Liver (tissue), 9 donors: ENCODE results near the gene KIAA0753. TPM values are rescaled to one million over a fixed set of nuclear protein-coding genes. Genes with fewer than 3 reads are reported as not detected.

Experiments
- DNase-seq: peaks from one replicate; pipeline ENCODE4 v3.0.0-alpha.2; 2017; ENCODE audit warnings: low spot score
- H3K27ac ChIP-seq, 2 donors: one replicate each; pipeline ENCODE4 v1.7.0; 2013; ENCODE audit warnings: inconsistent platforms in 2 of 2, low read length in 2 of 2, control low read depth in 1 of 2, low read depth in 1 of 2, mild to moderate bottlenecking in 1 of 2
- H3K27me3 ChIP-seq, 4 donors: one replicate each; pipeline versions ENCODE4 v1.6.1 to v1.7.0; 2013; ENCODE audit warnings: low read length in 3 of 4, inconsistent platforms in 1 of 4, mild to moderate bottlenecking in 1 of 4, moderate library complexity in 1 of 4; ENCODE audit not compliant: control insufficient read depth in 4 of 4, insufficient read depth in 4 of 4
- H3K36me3 ChIP-seq, 4 donors: one replicate each; pipeline versions ENCODE4 v1.6.1 to v1.7.0; 2013; ENCODE audit warnings: low read length in 3 of 4, mild to moderate bottlenecking in 3 of 4, low read depth in 1 of 4, moderate library complexity in 1 of 4; ENCODE audit not compliant: control insufficient read depth in 4 of 4, insufficient read depth in 3 of 4
- H3K4me1 ChIP-seq, 4 donors: one replicate each; pipeline versions ENCODE4 v1.6.1 to v1.7.0; 2013; ENCODE audit warnings: low read length in 3 of 4, mild to moderate bottlenecking in 3 of 4, moderate library complexity in 1 of 4; ENCODE audit not compliant: control insufficient read depth in 4 of 4, insufficient read depth in 4 of 4
- H3K4me3 ChIP-seq, 3 donors: one replicate each; pipeline versions ENCODE4 v1.6.1 to v1.7.0; 2013; ENCODE audit warnings: low read length in 3 of 3, control low read depth in 1 of 3, low read depth in 1 of 3, mild to moderate bottlenecking in 1 of 3
- H3K9ac ChIP-seq, 2 donors: one replicate each; pipeline ENCODE4 v1.7.0; 2013; ENCODE audit warnings: low read length in 2 of 2, mild to moderate bottlenecking in 2 of 2, moderate library complexity in 2 of 2, control low read depth in 1 of 2, low read depth in 1 of 2
- H3K9me3 ChIP-seq, 4 donors: one replicate each; pipeline versions ENCODE4 v1.6.1 to v1.7.0; 2013; ENCODE audit warnings: low read length in 3 of 4; ENCODE audit not compliant: control insufficient read depth in 4 of 4
- EGR1 ChIP-seq, 2 donors: IDR thresholded peaks; 2 replicates each; pipeline ENCODE4 v1.6.1; 2016 to 2018; ENCODE audit warnings: antibody characterized with exemption in 2 of 2, low read depth in 2 of 2
- FOXA1 ChIP-seq: IDR thresholded peaks from 2 replicates; pipeline ENCODE4 v1.6.1; 2016; ENCODE audit warnings: antibody characterized with exemption
- FOXA2 ChIP-seq: IDR thresholded peaks from 2 replicates; pipeline ENCODE4 v1.6.1; 2016; ENCODE audit warnings: antibody characterized with exemption
- GABPA ChIP-seq, 2 donors: IDR thresholded peaks in 1 of 2; conservative IDR thresholded peaks in 1 of 2; 2 replicates each; pipeline ENCODE4 v1.6.1; 2016; ENCODE audit warnings: antibody characterized with exemption in 2 of 2, mild to moderate bottlenecking in 1 of 2, moderate library complexity in 1 of 2
- HNF4A ChIP-seq, 2 donors: conservative IDR thresholded peaks; 2 replicates each; pipeline ENCODE4 v1.6.1; 2016; ENCODE audit warnings: antibody characterized with exemption in 2 of 2, mild to moderate bottlenecking in 2 of 2
- HNF4G ChIP-seq: IDR thresholded peaks from 2 replicates; pipeline ENCODE4 v1.6.1; 2016; ENCODE audit warnings: antibody characterized with exemption
- JUND ChIP-seq, 2 donors: IDR thresholded peaks; 2 replicates each; pipeline ENCODE4 v1.6.1; 2016; ENCODE audit warnings: antibody characterized with exemption in 2 of 2
- NR2F2 ChIP-seq: IDR thresholded peaks from 2 replicates; pipeline ENCODE4 v1.6.1; 2016; ENCODE audit warnings: antibody characterized with exemption
- RAD21 ChIP-seq, 2 donors: IDR thresholded peaks; 2 replicates each; pipeline ENCODE4 v1.6.1; 2016; ENCODE audit warnings: antibody characterized with exemption in 2 of 2, mild to moderate bottlenecking in 2 of 2
- RXRA ChIP-seq, 2 donors: IDR thresholded peaks; 2 replicates each; pipeline ENCODE4 v1.6.1; 2017 to 2018; ENCODE audit warnings: antibody characterized with exemption in 2 of 2, mild to moderate bottlenecking in 1 of 2
- SP1 ChIP-seq: IDR thresholded peaks from 2 replicates; pipeline ENCODE4 v1.6.1; 2018; ENCODE audit warnings: antibody characterized with exemption, mild to moderate bottlenecking
- TAF1 ChIP-seq: conservative IDR thresholded peaks from 2 replicates; pipeline ENCODE4 v1.6.1; 2016; ENCODE audit warnings: antibody characterized with exemption, mild to moderate bottlenecking
- YY1 ChIP-seq: IDR thresholded peaks from 2 replicates; pipeline ENCODE4 v1.6.1; 2016; ENCODE audit warnings: antibody characterized with exemption, mild to moderate bottlenecking
- WGBS: extraction: QIAGEN DNeasy Blood & Tissue Kit; methylation state at CpG from one replicate; pipeline ENCODE4 v1.1.7; 2013; 5-methylcytosine and 5-hydroxymethylcytosine counted together
- polyA plus RNA-seq, 2 donors: library from polyadenylated mRNA; stranded (reverse) in 1 of 2; unstranded in 1 of 2; fragments of 200-250 nt in 1 of 2; fragments of >200 nt in 1 of 2; fragmentation: Nextera tagmentation in 1 of 2; extraction: Ambion mirVana in 1 of 2; gene quantifications; one replicate each; pipeline versions ENCODE4 v1.2.1 to v1.2.3, GENCODE V29; 2013 to 2015
- total RNA-seq, 2 donors: library from RNA; depleted of rRNA; stranded (reverse); fragments of >200 nt; gene quantifications; one replicate each; pipeline ENCODE4 v1.2.3, GENCODE V29; 2014
- TF ChIP-seq, protein P1 (sequence below): IDR thresholded peaks from 2 replicates; pipeline ENCODE4 v1.6.1; 2016; ENCODE audit warnings: antibody characterized with exemption
- TF ChIP-seq, protein P2 (sequence below): fragments of 150-350 bp; IDR thresholded peaks from 2 replicates; pipeline ENCODE4 v1.5.1; 2017; ENCODE audit warnings: improper control_type of control experiment, low read depth, low read length; ENCODE audit not compliant: missing input control
- TF ChIP-seq, protein P3 (sequence below): IDR thresholded peaks from 2 replicates; pipeline ENCODE4 v1.6.1; 2016; ENCODE audit warnings: antibody characterized with exemption
- TF ChIP-seq, protein P4 (sequence below): IDR thresholded peaks from 2 replicates; pipeline ENCODE4 v1.6.1; 2016; ENCODE audit warnings: antibody characterized with exemption
- TF ChIP-seq, protein P5 (sequence below): IDR thresholded peaks from 2 replicates; pipeline ENCODE4 v1.6.1; 2016; ENCODE audit warnings: antibody characterized with exemption, mild to moderate bottlenecking
- donor health status: healthy.
- donor health status: healthy.
- donor health status: healthy.
- donor health status: healthy.
- donor health status: healthy.

KIAA0753 gene
- total RNA-seq (1 to 10 TPM; 3.8 to 5.9 TPM), polyA plus RNA-seq (1 to 10 TPM; 2.0 to 2.1 TPM)

DNA sequence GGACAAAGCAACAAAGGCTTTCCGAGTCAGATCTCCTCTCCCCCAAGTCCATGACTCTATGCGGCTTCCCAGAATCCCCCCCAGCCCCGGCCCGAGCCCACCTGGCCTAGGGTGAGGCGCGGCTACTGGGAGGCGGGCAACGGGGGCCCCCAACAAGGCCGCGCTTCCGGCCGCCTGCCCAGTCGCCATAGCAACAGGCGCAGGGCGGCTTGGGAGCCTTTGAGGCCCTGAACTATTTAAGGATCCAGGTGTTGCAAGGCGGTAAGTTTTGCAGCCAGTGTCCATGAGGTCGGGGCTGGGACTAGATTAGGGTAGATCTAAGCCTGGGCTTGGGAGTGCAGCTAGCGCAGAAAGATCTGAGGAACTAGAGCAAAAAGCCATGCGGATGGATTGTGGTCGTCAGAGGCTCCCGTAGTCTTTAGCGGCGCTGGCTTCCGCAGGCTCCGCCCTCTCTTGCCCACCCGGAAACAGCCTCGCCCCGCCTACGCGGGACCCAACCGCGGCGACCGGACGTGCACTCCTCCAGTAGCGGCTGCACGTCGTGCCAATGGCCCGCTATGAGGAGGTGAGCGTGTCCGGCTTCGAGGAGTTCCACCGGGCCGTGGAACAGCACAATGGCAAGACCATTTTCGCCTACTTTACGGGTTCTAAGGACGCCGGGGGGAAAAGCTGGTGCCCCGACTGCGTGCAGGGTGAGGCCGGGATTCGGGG, at the start of gene KIAA0753, which contains the start of gene TXNDC17:
Gene KIAA0753 (minus strand): TSS at position 176 of the 711 bp plus-strand sequence. CDS start 5,608 bp downstream, outside the sequence.
Gene TXNDC17 (plus strand): TSS at position 525 of the 711 bp plus-strand sequence. CDS start 23 bp downstream, at position 548.
- Histone ChIP-seq H3K9me3 (no peaks in the 10 kb centered on the region), H3K36me3 (peaks cover under 1 to 15% (median 7%) of the 10 kb centered on the region in 4 donors), H3K27ac (peak within 1 kb of the TSS; percentile 69 to 82), H3K4me1 (peaks cover 3 to 34% (median 26%) of the 10 kb centered on the region in 4 donors), H3K9ac (peak within 1 kb of the TSS; percentile 68 to 80), H3K4me3 (peak within 1 kb of the TSS; percentile 88 to 94 (median 90)), H3K27me3 (no peaks in the 10 kb centered on the region)
- TF ChIP-seq, protein P1, sequence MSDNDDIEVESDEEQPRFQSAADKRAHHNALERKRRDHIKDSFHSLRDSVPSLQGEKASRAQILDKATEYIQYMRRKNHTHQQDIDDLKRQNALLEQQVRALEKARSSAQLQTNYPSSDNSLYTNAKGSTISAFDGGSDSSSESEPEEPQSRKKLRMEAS = peak; percentile 79
- TF ChIP-seq RXRA (IDR thresholded peaks at IDR 0.05) = peak; percentile 25 to 51
- peak; percentile 96 for TF ChIP-seq TAF1
- TF ChIP-seq, protein P2, sequence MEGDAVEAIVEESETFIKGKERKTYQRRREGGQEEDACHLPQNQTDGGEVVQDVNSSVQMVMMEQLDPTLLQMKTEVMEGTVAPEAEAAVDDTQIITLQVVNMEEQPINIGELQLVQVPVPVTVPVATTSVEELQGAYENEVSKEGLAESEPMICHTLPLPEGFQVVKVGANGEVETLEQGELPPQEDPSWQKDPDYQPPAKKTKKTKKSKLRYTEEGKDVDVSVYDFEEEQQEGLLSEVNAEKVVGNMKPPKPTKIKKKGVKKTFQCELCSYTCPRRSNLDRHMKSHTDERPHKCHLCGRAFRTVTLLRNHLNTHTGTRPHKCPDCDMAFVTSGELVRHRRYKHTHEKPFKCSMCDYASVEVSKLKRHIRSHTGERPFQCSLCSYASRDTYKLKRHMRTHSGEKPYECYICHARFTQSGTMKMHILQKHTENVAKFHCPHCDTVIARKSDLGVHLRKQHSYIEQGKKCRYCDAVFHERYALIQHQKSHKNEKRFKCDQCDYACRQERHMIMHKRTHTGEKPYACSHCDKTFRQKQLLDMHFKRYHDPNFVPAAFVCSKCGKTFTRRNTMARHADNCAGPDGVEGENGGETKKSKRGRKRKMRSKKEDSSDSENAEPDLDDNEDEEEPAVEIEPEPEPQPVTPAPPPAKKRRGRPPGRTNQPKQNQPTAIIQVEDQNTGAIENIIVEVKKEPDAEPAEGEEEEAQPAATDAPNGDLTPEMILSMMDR = no peak
- peak; percentile 53 for TF ChIP-seq SP1
- TF ChIP-seq, protein P3, sequence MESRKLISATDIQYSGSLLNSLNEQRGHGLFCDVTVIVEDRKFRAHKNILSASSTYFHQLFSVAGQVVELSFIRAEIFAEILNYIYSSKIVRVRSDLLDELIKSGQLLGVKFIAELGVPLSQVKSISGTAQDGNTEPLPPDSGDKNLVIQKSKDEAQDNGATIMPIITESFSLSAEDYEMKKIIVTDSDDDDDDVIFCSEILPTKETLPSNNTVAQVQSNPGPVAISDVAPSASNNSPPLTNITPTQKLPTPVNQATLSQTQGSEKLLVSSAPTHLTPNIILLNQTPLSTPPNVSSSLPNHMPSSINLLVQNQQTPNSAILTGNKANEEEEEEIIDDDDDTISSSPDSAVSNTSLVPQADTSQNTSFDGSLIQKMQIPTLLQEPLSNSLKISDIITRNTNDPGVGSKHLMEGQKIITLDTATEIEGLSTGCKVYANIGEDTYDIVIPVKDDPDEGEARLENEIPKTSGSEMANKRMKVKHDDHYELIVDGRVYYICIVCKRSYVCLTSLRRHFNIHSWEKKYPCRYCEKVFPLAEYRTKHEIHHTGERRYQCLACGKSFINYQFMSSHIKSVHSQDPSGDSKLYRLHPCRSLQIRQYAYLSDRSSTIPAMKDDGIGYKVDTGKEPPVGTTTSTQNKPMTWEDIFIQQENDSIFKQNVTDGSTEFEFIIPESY = peak; percentile 94
- TF ChIP-seq, protein P4, sequence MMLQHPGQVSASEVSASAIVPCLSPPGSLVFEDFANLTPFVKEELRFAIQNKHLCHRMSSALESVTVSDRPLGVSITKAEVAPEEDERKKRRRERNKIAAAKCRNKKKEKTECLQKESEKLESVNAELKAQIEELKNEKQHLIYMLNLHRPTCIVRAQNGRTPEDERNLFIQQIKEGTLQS = no peak
- TF ChIP-seq FOXA2 = no peak
- TF ChIP-seq EGR1 (IDR thresholded peaks at IDR 0.05; ENCODE audit: low read depth in 2 of 2) = peak in 1 of 2 donors; percentile 65
- peak in 1 of 2 donors; percentile 23 for TF ChIP-seq HNF4A (conservative IDR thresholded peaks at IDR 0.05)
- TF ChIP-seq NR2F2 = peak; percentile 24
- peak; percentile 56 to 91 for TF ChIP-seq GABPA (IDR thresholded peaks at IDR 0.05 in 1 of 2, conservative IDR thresholded peaks at IDR 0.05 in 1 of 2)
- TF ChIP-seq YY1 = peak; percentile 89
- no peak for TF ChIP-seq FOXA1
- TF ChIP-seq JUND (IDR thresholded peaks at IDR 0.05) = no peak
- TF ChIP-seq RAD21 (IDR thresholded peaks at IDR 0.05) = no peak
- no peak for TF ChIP-seq HNF4G
- TF ChIP-seq, protein P5, sequence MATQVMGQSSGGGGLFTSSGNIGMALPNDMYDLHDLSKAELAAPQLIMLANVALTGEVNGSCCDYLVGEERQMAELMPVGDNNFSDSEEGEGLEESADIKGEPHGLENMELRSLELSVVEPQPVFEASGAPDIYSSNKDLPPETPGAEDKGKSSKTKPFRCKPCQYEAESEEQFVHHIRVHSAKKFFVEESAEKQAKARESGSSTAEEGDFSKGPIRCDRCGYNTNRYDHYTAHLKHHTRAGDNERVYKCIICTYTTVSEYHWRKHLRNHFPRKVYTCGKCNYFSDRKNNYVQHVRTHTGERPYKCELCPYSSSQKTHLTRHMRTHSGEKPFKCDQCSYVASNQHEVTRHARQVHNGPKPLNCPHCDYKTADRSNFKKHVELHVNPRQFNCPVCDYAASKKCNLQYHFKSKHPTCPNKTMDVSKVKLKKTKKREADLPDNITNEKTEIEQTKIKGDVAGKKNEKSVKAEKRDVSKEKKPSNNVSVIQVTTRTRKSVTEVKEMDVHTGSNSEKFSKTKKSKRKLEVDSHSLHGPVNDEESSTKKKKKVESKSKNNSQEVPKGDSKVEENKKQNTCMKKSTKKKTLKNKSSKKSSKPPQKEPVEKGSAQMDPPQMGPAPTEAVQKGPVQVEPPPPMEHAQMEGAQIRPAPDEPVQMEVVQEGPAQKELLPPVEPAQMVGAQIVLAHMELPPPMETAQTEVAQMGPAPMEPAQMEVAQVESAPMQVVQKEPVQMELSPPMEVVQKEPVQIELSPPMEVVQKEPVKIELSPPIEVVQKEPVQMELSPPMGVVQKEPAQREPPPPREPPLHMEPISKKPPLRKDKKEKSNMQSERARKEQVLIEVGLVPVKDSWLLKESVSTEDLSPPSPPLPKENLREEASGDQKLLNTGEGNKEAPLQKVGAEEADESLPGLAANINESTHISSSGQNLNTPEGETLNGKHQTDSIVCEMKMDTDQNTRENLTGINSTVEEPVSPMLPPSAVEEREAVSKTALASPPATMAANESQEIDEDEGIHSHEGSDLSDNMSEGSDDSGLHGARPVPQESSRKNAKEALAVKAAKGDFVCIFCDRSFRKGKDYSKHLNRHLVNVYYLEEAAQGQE = peak; percentile 84
- under 1% methylated on average over 52 of the region's 52 CpGs for WGBS
- DNase-seq = peak; percentile 90
